ENCODE measurements around the gene CDH23.
A peak's percentile ranks its signal among the peaks of the same experiment; 100 is the strongest.

The CDH23 gene

DNA sequence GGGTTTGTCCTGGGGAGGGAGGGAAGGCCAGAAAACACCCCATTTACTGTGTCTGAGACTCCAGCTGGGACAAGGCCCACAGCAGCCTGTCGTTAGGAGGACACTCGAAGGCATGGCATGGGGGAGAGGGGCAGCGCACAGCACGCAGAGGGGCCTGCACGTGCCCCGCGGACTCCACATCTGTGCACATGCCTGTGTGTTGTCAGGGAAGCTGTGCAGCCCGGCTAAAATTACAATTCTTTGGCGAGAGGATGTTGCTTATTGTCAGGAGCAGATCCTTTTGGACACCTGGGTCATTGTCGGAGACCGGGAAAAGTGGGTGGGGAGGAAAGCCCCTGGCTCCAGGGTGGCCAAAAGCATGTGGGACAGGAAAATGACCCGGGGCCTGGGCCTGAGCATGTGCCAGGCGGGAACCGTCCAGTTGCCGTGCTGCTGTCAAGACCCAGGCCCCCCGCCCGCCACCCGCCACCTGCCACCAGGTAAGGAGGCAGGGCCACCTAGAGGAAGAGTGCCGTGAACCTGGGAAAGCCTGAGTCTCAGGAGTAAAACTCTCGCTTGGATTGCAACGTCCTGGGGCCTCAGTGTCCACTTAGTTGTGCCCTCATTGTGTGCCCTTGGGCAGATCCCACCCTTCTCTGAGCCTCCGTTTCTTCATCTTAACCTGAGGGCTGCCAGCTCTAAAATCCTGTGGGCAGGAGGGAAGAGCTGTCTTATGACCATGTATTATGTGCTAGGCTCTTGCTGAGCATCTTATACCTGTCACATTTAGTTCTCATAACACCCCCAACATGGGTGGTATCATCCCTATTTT lies 369.4 kb downstream of the CDH23 start:
- no peak for DNase-seq (ENCODE audit: low spot score in 2 of 2)
- Mint-ChIP-seq H3K4me1 (peaks cover 89% of the 10 kb centered on the region), H3K36me3 (peaks cover 66% of the 10 kb centered on the region), H3K9me3 (no peaks in the 10 kb centered on the region), H3K4me3 (peak overlapping the region; percentile 89), H3K27ac (peak overlapping the region; percentile 95)
- no peak for ATAC-seq

DNA sequence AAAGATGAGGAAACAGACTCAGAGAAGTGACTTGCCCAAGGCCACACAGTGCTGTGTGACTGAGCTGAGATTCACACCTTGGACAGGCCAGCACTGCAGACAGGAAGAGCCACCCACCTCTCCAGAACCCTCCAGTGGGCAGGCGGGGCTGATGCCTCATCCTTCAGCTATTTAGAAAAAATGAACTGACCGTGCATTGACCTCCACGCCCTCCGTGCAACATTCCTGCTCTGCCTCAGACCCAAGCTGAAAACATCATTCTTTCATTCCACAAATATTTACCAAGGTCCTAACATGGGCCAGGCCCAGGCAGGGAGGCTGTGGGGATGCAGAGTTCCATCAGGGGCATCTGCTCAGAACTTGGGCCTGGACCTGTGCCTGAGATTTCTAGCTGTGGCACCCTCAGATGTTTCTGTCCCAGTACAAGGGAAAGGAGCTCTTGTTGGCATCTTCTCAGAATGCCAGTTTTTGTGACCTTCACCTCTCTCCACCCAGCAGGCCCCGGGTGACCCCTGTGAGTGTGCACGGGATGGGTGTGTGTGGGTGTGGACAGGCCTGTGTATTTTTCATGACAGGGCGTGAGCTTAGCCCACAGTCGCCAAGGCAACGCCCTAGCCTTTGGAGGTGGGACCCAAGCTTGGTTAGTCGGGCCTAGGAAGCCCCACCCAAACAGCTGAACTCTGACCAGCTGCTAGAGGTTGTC lies 370.1 kb downstream of the CDH23 start:
- no peaks in the 10 kb centered on the region for H3K9me3 Mint-ChIP-seq
- H3K36me3 Mint-ChIP-seq: peaks cover 63% of the 10 kb centered on the region
- peak overlapping the region; percentile 95 for H3K27ac Mint-ChIP-seq
- peak; percentile 41 for ATAC-seq
- H3K4me3 Mint-ChIP-seq: peak overlapping the region; percentile 89
- H3K4me1 Mint-ChIP-seq: peaks cover 89% of the 10 kb centered on the region
- no peak for DNase-seq (ENCODE audit: low spot score in 2 of 2)

DNA sequence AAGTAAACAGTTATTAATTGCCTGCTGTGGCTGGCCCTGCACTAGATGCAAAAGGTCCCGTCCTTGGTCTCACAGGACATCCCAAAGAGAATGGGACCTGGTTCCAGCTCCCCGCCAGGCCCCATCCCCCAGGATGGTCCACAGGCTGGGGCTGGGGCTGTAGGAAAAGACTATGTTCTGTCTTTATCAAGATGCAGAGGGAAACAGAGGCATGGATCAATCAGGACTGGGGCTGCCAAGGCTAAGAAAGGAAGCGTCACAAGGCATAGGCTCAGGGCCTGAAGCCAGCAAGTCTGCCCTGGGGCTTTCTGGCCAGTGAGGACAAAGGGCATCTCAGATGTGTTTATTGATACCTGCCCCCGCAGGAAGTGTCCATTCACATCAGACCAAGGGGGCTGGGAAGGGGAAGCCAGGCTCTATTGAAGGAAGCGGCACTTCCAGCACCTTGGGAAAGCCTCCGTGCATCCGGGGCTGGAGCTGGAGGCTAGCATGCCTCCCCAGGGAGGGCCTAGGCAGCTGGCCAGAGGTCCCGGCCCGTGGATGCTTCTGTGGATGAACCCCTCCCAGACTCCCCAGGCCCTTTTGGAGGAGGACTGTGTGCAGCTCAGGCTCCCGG lies 370.8 kb downstream of the CDH23 start:
- Mint-ChIP-seq H3K4me3 (peak overlapping the region; percentile 89), H3K36me3 (peaks cover 68% of the 10 kb centered on the region), H3K9me3 (no peaks in the 10 kb centered on the region), H3K4me1 (peaks cover 89% of the 10 kb centered on the region), H3K27ac (peak overlapping the region; percentile 95)
- no peak for DNase-seq (ENCODE audit: low spot score in 2 of 2)
- ATAC-seq: no peak

DNA sequence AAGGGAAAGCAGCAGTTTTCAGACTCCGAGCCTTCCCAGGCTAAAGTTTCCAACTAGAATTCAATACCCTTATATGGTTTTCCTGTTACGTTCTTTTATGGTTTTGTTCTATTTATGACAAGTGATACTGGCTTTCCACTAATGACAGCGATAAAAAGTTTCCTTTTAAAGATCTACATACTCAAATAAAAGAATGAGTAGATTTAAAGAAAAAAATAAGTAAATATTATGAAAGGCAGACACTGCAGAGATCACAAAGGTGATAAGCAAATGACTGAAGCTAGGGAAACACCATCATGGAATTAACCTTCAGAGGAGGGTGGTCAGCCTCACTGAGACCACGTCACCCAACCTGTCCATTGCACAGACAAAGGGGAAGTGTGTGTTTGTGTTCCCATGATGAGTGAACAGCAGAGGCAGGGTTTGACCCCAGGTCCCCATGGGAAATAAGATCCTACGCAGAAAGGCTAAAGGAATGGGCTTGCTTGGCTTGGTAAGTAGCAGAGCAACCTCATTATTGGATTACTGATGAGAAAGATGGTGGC lies 372.6 kb downstream of the CDH23 start:
- DNase-seq (ENCODE audit: low spot score in 2 of 2) (no peak), ATAC-seq (no peak)
- Mint-ChIP-seq H3K4me1 (peaks cover 85% of the 10 kb centered on the region), H3K36me3 (peaks cover 59% of the 10 kb centered on the region), H3K27ac (peak overlapping the region; percentile 95), H3K4me3 (peak overlapping the region; percentile 89), H3K9me3 (no peaks in the 10 kb centered on the region)

DNA sequence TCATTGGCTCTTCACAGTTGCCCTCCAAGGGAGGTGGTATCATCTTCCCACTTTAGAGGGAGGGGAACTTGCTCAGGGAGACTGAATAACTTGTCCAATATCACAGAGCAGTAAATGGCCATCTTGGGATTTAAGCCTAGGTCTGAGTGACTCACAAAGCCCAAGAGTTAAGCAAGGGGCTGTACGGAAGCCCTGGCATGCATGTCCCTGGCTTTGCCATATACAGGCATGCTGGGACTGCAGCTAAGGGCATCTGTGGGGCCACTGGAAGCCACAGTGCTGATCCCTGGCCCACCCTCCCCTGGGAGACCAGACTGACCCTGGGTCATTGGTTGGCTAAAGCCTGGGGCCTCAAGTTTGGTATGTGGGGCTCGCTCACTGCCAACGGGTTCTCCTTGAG lies 373.5 kb downstream of the CDH23 start:
- H3K4me1 Mint-ChIP-seq: peaks cover 85% of the 10 kb centered on the region
- H3K36me3 Mint-ChIP-seq: peaks cover 54% of the 10 kb centered on the region
- H3K4me3 Mint-ChIP-seq: peak overlapping the region; percentile 89
- H3K27ac Mint-ChIP-seq: peak overlapping the region; percentile 95
- DNase-seq (ENCODE audit: low spot score in 2 of 2) (no peak), ATAC-seq (no peak)
- H3K9me3 Mint-ChIP-seq: no peaks in the 10 kb centered on the region

DNA sequence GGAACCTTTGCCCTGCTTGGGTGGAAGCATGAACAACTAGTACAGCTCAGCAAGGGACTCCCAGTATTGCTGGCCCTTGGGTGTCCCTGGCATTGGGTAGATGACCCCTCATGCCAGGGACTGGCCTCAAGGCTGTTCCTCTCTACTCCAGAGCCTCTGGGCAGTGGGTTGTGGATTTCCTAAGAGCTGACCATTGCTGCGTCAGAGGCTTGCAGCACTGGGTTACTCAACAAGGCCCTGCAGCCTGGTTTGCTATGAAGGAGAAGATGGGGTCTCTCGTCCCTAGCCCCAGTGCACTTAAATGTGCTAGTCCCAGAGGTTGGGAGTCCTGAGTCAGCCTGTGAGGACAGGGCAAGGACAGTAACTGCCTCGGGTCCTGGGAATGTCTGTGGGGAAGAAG lies 374.1 kb downstream of the CDH23 start:
- H3K27ac Mint-ChIP-seq: peak overlapping the region; percentile 95
- ATAC-seq: no peak
- no peaks in the 10 kb centered on the region for H3K9me3 Mint-ChIP-seq
- peaks cover 85% of the 10 kb centered on the region for H3K4me1 Mint-ChIP-seq
- no peak for DNase-seq (ENCODE audit: low spot score in 2 of 2)
- peak overlapping the region; percentile 89 for H3K4me3 Mint-ChIP-seq
- H3K36me3 Mint-ChIP-seq: peaks cover 49% of the 10 kb centered on the region

DNA sequence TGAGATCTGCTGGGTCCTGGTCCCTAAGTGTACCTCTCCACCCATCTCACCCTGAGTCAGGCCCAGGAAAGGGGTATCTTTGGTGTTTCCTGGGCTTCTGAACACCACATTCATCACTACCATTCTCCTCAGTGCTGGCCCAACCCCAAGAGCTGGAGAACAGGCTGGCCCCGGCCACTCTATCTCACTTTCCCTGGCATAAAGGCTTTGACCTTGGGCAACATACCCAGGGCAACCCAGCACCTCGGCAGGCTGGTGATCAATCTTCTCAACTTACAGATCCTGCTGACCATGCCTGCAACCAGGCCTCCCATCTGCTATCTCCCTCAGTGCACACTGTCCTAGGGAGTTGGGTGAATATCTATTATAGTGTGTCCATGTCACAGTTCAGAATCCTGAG lies 374.5 kb downstream of the CDH23 start:
- no peak for ATAC-seq
- DNase-seq (ENCODE audit: low spot score in 2 of 2): no peak
- Mint-ChIP-seq H3K4me1 (peaks cover 85% of the 10 kb centered on the region), H3K9me3 (no peaks in the 10 kb centered on the region), H3K27ac (peak overlapping the region; percentile 95), H3K4me3 (peak overlapping the region; percentile 89), H3K36me3 (peaks cover 45% of the 10 kb centered on the region)

DNA sequence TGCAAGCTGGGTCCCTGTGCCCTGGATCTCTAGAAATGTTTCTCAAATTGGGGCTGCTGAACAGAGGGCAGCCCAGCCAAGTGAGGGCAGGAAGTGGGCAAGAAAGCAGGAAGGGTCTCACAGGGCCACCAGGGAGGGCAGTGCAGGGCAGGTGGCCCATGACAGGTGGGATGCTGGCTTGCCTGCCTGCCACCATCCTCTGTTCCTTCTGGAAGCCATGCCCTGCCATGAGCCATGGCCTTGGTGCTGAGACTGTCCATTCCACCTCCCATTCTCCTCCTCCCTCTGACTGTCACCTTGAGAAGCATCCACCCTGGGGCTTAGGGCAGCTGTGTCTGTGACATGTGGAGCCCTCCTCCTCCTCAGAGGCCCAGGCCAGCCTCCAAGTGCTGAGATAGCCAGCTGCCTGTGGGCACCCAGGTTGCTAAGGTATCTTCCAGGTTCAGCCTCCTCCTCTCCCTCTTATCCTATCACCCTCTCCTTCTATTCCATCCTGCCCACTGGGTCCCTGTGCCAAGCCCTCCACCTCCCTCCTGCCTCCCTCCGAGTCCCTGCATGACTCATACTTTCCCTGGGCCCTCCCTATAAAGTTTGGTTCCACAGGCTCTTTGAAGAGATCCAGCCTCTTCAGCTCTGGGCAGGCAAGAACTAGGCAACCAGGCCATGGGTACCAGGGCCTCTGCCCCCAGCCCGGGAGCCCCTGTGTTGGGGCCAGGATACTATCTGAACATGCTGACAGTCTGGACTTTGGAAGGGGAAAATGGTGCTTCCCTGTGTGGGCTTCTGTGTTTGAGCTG lies 375.3 kb downstream of the CDH23 start:
- DNase-seq (ENCODE audit: low spot score in 2 of 2) (no peak), ATAC-seq (no peak)
- peaks cover 81% of the 10 kb centered on the region for H3K4me1 Mint-ChIP-seq
- H3K9me3 Mint-ChIP-seq: no peaks in the 10 kb centered on the region
- peak overlapping the region; percentile 95 for H3K27ac Mint-ChIP-seq
- H3K4me3 Mint-ChIP-seq: peak overlapping the region; percentile 89
- H3K36me3 Mint-ChIP-seq: peaks cover 37% of the 10 kb centered on the region

DNA sequence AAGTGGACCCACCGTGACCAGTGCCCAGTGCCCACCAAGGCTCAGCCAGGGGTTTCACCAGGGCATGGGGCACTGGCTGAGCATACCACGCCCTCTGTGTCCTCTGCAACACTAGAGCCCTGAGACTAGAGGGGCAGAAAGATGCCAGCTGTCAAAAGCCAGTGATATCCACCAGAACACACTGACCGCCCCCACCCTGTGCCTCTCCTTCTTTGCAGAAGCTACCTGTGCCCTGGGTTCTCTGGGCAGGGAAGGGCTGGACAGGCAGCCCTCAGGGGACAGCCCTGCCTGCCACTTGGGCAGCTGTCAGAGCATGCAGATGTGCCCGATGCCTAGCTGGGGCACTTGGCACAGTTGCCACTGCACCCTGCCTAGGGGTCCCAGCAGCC lies 376.1 kb downstream of the CDH23 start:
- Mint-ChIP-seq H3K4me1 (peaks cover 78% of the 10 kb centered on the region), H3K9me3 (peaks cover 2% of the 10 kb centered on the region), H3K4me3 (peak overlapping the region; percentile 89), H3K36me3 (peaks cover 31% of the 10 kb centered on the region), H3K27ac (peak overlapping the region; percentile 95)
- DNase-seq (ENCODE audit: low spot score in 2 of 2) (no peak), ATAC-seq (no peak)

DNA sequence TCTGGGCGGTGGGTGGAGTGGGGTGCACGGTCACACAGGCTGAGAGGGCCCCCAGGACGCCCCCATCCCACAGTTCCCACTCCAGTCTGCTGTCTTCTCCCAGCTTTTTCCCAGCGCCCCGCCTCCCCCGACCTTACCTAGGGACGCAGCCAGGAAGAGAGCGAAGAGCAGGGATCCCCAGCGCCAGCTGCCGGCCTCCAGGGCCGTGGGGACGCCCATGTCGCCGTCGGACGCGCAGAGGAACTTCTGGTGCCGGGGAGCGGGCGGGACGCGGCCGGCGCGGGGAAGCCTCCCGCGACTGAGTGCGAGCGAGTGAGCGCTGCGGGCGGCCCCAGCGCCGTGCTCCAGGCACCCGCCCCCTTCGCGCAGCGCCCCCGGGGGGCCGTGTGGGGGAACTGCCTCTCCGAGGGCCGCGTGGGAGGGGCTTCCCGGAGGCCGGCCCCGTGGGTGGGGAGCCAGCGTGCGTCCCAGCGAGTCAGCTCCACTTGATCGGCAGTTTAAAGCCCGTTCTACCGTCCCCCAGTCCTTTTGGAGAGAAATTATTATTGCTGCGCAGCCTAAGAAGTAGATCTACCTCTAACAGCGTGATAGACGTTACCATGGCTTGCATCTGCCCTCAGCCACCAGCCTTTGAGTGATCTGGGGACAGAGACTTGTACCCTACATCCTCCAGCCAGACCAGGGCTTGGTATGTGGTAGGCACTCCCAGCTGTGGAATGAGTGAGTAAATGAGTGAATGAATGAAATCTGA lies 376.7 kb downstream of the CDH23 start, which contains the start of gene VSIR:
VSIR (minus strand) TSS at position 300 of the 751 bp plus-strand sequence; CDS start at position 219, 81 bp downstream.
- Mint-ChIP-seq H3K27ac (peak within 1 kb of the TSS; percentile 95), H3K4me3 (peak within 1 kb of the TSS; percentile 89), H3K36me3 (peaks cover 25% of the 10 kb centered on the region), H3K9me3 (peaks cover 2% of the 10 kb centered on the region), H3K4me1 (peaks cover 73% of the 10 kb centered on the region)
- DNase-seq (ENCODE audit: low spot score in 2 of 2) (peak; percentile 99 to 100), ATAC-seq (peak; percentile 78)

DNA sequence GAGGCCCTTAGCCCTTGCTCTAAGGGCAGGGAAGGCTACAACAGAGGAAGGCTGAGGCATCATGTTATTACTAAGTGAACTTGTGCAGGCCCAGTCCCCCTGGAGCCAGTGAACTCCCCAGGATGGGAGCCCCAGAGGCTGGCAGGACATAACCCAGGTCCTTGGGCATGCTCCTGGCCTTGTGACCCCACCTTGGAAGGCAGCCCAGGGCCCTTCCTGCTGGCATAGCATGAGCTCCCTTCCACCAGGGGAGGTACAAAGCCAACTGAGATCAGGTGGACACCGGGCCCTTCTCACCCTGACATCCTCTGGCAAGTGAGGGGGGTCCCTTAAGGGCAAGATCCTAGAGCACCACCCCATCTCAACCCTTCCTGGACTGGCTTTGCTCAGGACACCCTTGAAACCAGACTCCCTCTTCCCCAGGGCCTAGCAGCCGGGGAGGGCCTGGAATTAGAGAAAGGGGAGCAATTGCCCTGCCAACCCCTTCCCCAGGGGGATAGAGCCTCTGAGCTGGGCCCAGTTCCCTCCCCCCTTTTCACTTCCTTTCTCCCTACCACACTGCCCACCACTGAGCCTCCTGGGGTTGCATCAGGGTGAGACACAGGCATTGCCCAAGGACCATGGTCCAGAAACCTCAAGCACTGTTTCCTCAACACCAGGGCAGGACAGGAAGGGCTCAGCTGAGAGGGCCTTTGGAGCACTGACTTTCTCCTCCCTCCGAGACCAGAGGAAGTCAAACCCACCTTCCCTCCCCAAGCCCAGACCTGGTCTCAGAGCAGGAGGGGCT lies 378.4 kb downstream of the CDH23 start:
- peaks cover 2% of the 10 kb centered on the region for H3K9me3 Mint-ChIP-seq
- peaks cover 8% of the 10 kb centered on the region for H3K36me3 Mint-ChIP-seq
- ATAC-seq (no peak), DNase-seq (ENCODE audit: low spot score in 2 of 2) (no peak)
- H3K27ac Mint-ChIP-seq: peak overlapping the region; percentile 95
- peaks cover 62% of the 10 kb centered on the region for H3K4me1 Mint-ChIP-seq
- H3K4me3 Mint-ChIP-seq: peak overlapping the region; percentile 89

DNA sequence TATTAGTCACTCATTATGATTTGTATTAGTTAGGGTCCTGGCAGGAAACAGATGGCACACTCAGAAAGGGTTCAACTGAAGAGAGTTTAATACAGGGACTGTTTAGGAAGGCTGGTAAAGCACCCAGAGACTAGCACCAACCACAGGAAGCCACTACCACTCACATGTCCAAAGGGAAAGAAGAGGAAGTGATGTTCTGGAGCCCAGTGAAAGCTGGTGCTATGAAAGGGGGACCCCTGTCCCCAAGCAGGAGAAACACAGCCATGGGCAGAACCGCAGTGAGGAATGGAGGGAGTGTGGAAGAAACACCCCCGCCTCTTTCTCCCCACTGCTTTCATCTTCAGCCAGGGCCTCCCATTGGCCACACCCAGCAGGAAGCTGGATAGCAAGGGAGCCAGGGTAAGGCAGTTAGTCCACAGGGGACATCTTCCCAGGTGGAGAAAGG lies 379.8 kb downstream of the CDH23 start:
- DNase-seq (ENCODE audit: low spot score in 2 of 2) (no peak), ATAC-seq (no peak)
- H3K4me1 Mint-ChIP-seq: peaks cover 48% of the 10 kb centered on the region
- H3K9me3 Mint-ChIP-seq: peaks cover 2% of the 10 kb centered on the region
- H3K36me3 Mint-ChIP-seq: peaks cover 7% of the 10 kb centered on the region
- peak overlapping the region; percentile 95 for H3K27ac Mint-ChIP-seq
- no peak overlapping the region for H3K4me3 Mint-ChIP-seq

DNA sequence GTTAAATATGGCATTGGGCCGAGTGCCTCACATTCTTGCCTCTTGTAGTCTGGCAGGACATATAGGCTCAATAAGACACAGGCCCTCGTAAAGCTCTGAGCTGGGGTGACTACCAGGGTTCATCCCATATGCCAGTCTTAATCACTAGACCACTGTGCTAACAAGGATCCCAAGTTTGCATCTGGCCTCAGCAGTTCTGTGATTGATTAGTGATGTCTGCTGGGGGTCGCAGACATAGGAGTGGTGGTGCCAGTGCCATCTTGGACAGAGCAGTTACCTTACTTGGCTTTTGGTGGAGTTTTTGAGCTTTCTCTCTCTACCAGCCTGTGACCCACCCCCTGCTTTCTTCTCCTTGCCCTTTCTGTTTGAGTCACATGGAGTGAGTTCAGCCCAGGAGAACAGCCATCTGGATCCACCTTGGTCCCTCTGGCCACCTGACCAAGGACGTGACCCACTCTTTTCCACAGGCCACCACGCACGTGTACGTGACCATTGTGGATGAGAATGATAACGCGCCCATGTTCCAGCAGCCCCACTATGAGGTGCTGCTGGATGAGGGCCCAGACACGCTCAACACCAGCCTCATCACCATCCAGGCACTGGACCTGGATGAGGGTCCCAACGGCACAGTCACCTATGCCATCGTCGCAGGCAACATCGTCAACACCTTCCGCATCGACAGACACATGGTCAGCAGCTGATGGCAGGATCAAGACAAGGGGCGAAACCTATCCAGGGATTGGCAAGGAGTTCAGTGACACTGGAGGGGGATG lies 380.7 kb downstream of the CDH23 start:
- ATAC-seq: no peak
- H3K36me3 Mint-ChIP-seq: peaks cover under 1% of the 10 kb centered on the region
- H3K27ac Mint-ChIP-seq: no peak overlapping the region
- H3K4me3 Mint-ChIP-seq: no peak overlapping the region
- peaks cover 40% of the 10 kb centered on the region for H3K4me1 Mint-ChIP-seq
- H3K9me3 Mint-ChIP-seq: peaks cover 2% of the 10 kb centered on the region
- DNase-seq (ENCODE audit: low spot score in 2 of 2): no peak

Data from stimulated activated effector memory CD8-positive, alpha-beta T cell treated with anti-CD3 and anti-CD28 coated beads, Interleukin-12 subunit alpha, Interleukin-12 subunit beta, amount 100 ng/mL, for 72 hours (primary cell).